HG03457 (cell line): ENCODE data around the gene MUSTN1.

Source experiments
- ATAC-seq: cut with Tn5 transposase; IDR thresholded peaks from one replicate; pipeline ENCODE4 v1.9.1; 2021; ENCODE audit warnings: moderate number of reproducible peaks; ENCODE audit not compliant: unreplicated experiment

Gene MUSTN1

GRCh38 chr3:52854013-52854412 lies 19.2 kb upstream of the MUSTN1 start:
- ATAC-seq, result no peak

GRCh38 chr3:52852419-52852818 lies 17.6 kb upstream of the MUSTN1 start:
- ATAC-seq, result no peak

- no peak for ATAC-seq
These were observed 16.5 kb upstream of the MUSTN1 start for GRCh38 chr3:52851348-52851747.

- ATAC-seq, result no peak
These were observed 14.8 kb upstream of the MUSTN1 start for GRCh38 chr3:52849656-52850055.

GRCh38 chr3:52848617-52849016 lies 13.8 kb upstream of the MUSTN1 start:
- no peak for ATAC-seq

GRCh38 chr3:52847726-52848125 lies 12.9 kb upstream of the MUSTN1 start:
- no peak for ATAC-seq

- no peak for ATAC-seq
These were observed 12.4 kb upstream of the MUSTN1 start for GRCh38 chr3:52847241-52847640.

- ATAC-seq, result no peak
These were observed 11.7 kb upstream of the MUSTN1 start for GRCh38 chr3:52846432-52846965.

- no peak for ATAC-seq
These were observed 11.0 kb upstream of the MUSTN1 start for GRCh38 chr3:52845691-52846431.

GRCh38 chr3:52845157-52845556 lies 10.3 kb upstream of the MUSTN1 start:
- no peak for ATAC-seq

- no peak for ATAC-seq
These were observed 9.6 kb upstream of the MUSTN1 start for GRCh38 chr3:52844290-52844975.

GRCh38 chr3:52843881-52844280 lies 9.1 kb upstream of the MUSTN1 start:
- ATAC-seq, result no peak

- ATAC-seq, result no peak
These were observed 8.5 kb upstream of the MUSTN1 start for GRCh38 chr3:52843108-52843865.

GRCh38 chr3:52842424-52842823 lies 7.6 kb upstream of the MUSTN1 start:
- no peak for ATAC-seq

- no peak for ATAC-seq
These were observed 7.1 kb upstream of the MUSTN1 start for GRCh38 chr3:52841981-52842340.

- no peak for ATAC-seq
These were observed 6.6 kb upstream of the MUSTN1 start for GRCh38 chr3:52841211-52841980.

GRCh38 chr3:52839892-52840545 lies 5.2 kb upstream of the MUSTN1 start:
- no peak for ATAC-seq

- ATAC-seq, result no peak
These were observed 4.4 kb upstream of the MUSTN1 start for GRCh38 chr3:52839268-52839575.

GRCh38 chr3:52838561-52839267 lies 3.9 kb upstream of the MUSTN1 start:
- ATAC-seq, result no peak

GRCh38 chr3:52836986-52837385 lies 2.2 kb upstream of the MUSTN1 start:
- ATAC-seq, result no peak
